GM21723 (cell line): Measurements from ENCODE around the gene EVC.
"Not testable (repeated sequence)": the region's sequence is repeated elsewhere in the genome, so short reads cannot be mapped to it uniquely, and the experiment has no call there.

Experiments used
- ATAC-seq: cut with Tn5 transposase; IDR thresholded peaks from one replicate; pipeline ENCODE4 v1.9.1; 2021; ENCODE audit warnings: mild to moderate bottlenecking, moderate library complexity; ENCODE audit not compliant: unreplicated experiment

The EVC gene

DNA sequence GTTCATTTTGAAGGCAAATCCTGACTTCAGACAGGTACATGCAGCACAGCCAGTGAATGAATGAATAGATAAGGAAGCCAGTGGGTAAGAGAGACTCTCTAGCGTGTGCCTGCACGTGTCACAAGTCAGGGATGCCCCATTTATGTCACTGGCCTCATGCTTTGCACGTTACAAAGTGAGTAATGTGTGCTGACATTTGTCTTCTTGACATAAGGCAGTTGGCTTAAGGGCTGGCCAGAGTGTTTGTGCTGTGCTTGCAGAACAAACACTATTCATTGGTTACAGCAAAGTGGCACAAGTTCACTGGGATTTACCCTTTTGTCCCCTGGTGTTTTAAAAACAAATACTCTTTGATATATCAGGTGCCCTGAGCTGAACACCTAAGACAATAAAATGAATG, 125.9 kb downstream of the EVC start:
- no peak for ATAC-seq

DNA sequence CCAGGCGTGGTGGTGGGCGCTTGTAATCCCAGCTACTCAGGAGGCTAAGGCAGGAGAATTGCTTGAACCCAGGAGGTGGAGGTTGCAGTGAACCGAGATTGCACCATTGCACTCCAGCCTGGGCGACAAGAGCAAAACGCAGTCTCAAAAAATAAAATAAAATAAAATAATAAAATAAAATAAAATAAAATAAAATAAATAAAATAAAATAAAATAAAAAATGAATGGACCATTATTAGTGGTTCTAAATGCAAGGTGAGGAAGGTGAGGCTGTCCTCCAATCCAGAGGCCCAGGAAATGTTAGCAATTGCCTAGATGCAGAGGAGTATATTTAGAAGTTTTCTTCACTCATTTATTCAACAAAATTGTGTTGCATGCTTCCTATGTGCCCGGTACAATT, 126.5 kb downstream of the EVC start:
- ATAC-seq: not testable (repeated sequence)

GRCh38 chr4:5839332-5839731, 128.3 kb downstream of the EVC start:
- ATAC-seq: no peak

DNA sequence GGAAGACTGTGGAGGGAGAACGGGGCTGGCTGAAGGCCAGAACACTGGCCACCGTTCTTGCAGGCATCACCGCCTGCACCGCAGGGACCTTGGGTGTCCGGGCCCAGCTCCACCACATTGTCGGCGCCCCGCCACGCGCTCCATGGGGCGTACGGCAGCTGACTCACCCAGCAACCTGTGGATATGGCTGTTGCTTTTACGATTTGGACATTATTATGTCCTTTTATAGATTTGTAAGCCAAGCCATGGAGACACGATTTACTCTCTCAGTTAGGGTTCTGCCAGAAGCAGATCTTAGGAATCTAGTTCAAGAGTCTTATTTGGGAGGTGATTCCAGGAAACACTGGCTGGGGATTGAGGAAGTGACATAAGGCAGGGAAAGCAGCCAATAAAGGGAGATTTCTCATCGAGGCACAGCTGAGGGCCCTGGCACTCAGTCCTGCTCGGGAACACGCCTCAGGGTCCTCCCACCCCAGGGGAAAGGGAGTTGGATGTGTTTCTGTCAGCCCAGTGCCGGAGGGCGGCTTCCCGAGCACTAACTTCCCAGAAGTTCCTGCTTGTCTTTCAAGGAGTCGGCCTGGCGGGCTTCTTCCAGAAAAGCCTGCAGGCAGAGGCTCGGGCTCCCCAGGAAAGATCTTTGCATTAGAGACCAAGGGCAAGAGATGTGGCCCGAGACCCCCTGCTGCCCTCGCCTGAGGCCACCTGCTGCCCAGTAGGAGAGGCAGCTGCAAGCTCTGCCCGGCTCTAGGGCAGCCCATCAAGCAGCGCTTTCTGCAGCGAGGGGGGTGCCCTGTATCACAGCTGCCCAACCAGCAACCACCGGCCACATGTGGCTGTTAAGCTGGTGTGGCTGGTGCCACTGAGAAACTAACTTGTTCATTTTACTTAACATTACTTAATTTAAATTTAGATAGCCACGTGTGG, 129.0 kb downstream of the EVC start:
- ATAC-seq: no peak

DNA sequence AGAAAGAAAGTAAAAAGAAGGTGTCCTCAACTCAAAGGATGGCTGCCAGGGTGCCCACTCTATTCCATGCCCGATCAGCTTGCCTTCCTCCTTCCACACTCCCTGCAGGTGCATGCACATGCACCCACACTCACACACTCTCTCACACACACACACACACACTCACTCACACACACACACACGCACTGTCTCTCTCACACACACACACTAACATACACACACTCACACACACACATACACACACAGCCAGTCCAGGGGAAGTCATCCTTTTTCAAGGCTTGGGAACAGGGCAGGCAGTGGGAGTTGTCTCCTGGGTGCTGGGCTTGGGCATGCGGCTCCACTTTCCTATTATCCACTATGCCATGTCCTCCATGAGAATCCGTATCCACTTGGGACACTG, 131.5 kb downstream of the EVC start:
- ATAC-seq: no peak

DNA sequence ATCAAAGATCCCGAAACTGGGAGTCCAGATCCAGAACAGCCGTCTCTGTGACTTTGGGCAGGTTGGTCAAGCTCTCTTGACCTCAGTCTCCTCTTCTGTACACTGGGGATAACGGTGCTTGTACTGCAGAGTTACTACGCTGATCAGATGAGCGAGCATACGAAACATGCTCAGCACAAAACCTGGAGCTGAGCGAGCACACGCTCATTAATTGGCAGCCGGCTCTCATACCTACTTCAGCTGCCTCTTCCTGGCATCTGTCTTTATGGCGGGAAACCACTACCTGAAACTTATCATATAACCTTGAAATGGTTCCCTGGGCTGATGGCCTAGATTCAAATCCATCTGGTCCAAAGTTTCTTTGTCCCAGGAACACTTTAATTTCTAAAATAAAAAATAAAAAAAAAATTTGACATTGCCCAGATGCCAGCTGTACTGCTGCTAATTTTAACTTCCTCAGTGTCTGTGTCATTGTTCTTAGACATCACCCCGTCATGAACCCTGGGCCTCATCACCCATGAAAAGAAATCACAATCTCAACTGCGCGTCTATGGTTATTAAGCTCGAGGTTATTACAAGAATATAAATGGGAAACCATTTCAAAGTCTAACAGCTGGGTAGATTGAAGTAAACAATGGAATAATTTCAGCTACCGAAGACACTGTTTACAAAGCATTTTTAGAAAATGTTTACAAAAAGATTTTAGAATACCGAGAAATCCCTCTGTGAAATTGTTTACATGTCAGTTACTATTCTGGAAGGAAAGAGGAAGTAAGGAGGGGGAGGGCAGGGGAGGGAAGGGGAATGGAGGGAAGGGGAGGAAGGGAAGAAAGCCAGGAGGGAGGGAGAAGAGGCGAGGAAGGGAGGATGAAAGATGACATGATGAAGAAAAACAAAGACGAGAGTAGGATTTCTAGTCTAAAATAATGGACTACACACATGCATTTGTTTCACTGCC, 132.9 kb downstream of the EVC start:
- no peak for ATAC-seq

DNA sequence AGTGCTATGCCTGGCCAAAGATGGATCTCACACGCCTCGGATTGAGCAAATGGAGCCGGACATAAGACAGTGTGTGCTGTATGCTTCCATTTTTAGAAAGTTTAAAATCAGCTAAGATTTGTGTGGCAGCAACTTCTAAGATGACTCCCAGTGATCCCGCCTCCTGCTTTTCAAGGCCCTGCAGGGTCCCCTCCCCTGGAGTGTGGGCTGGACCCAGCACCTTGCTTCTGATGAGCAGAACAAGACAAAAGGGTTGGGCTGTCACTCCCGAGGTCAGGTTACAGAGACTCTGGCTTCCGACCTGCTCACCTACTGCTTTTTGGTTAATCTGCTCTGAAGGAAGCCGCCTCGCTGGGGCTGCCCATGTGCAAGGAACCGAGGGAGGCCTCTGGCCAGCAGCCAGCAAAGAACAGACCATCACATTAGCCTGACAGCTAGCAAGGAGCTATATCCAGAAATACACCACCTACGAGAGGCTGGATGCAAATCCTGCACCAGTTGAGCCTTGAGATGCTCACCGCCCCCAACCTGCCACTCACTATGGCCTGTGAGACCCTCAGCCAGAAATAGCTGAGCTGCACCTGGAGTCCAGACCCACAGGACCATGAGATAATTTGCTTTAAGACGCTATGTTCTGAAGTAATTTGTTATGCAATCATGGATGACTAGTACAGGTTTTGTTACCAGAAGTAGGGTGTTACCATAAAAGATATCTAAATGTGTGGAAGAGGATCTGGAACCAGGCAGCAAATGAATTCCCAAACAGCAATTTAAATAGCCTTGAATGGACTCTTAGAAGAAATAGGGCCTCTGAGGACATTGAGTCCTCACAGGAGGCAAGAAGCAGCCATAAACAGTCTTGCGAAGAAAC, 134.3 kb downstream of the EVC start:
- ATAC-seq: no peak

DNA sequence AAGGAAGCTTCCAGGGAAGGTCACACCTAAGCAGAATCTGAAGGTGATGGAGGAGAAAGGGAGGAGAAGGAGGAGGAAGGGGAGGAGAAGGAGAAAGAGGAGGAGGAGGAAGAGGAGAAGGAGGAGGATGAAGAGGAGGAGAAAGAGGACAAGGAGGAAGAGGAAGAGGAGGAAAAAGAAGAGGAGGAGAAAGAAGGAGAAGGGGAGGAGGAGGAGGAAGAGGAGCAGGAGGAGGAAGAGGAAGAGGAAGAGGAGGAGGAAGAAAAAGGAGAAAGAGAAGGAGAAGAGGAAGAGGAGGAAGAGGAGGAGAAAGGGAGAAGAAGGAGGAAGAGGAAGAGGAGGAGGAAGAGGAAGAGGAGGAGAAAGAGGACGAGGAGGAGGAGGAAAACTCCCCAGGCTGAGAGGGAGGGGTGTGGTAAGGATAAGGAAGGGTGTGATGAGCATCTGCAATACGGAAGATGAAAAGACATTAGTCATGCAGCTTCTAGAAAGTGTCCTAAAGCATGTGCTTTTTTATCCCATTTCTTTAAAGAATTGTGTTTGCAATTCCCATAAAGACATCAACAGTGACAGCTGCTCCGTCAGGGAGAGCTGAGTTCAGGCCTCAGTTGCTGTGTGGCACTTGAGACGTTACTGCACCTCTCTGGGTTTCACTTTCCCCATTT, 140.8 kb downstream of the EVC start:
- ATAC-seq: no peak

DNA sequence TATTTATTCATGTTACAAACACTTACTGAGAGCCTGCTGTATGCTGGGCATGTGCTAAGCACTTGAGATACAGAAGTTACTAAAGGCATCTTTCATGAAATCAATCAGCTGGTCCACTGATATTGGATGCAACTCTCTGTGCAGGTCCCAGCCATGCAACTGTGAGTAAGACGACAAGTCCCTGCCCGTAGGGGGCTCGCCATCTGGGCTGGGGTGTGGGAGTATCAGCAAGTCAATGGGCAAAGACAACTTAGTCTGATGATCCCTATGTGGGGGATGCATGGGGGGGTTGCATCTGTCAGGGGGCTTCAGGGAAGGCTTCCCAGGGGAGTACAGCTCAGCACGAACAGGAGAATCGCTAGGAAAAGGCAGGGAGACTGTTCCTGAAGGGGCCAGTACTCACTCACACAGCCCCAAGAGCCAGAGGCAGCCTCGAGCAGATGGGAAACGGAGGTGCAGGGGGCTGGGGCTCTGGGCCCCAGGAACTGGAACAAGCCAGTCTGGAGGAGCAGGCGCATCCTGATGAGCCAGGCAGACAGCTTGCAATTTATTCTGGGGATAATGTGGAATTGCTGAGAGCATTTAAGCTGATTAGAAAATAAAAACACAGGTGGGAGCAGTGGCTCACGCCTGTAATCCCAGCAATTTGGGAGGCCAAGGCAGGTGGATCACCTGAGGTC, 141.7 kb downstream of the EVC start:
- no peak for ATAC-seq

DNA sequence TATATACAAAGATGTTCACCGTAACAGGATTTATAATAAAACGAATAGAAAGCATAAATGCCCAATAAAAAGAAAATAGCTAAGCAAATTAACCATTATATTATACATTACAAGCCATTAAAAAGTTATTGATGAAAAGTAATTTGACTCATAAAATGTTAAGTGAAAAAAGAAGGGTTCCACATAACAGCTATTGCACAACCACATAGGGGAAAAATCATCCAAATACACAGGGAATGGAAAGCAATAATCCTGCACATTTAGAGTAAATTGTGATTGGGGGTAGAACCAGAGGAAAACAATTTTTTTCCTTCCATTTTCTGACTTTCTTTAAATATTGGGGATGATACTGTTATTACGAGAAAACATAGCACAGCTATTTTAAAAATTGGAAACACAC, 143.9 kb downstream of the EVC start:
- no peak for ATAC-seq

GRCh38 chr4:5856362-5856761, 145.4 kb downstream of the EVC start:
- ATAC-seq: not testable (repeated sequence)

- ATAC-seq: no peak
Observed at GRCh38 chr4:5857199-5857598, 146.2 kb downstream of the EVC start.

DNA sequence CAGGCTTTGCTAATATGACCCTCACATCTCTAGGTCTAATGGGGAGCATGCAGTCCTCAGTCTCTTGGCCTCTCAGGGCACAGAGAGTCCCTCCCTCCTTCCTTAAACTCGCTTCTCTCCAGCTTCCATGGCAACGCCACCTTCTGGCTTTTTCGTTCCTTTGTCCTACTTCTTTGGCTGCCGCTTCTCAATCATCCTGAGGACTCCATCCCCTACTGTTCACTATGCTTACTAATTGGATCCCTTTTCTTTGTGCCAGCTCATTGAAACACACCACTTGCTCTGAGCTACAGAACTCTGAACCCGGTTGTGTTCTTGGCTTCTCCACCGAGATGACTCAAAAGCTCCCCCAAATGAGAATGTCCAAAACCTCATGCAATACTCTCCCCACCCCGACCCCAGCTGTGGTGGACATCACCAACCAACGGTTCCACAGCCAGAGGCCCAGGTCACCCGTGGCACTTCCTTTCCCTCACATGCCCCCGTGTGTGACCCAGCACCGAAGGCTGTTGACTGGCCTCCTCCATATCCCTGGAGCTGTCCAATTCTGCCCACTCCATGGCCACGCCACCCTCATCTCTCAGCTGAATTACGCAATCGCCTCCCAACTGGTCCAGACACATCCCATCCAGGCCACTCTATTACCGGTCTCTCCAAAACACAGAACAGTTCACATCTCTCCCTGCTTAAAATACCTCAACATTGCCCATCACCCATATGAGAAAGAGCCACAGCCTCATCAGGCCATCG, 147.2 kb downstream of the EVC start:
- no peak for ATAC-seq

DNA sequence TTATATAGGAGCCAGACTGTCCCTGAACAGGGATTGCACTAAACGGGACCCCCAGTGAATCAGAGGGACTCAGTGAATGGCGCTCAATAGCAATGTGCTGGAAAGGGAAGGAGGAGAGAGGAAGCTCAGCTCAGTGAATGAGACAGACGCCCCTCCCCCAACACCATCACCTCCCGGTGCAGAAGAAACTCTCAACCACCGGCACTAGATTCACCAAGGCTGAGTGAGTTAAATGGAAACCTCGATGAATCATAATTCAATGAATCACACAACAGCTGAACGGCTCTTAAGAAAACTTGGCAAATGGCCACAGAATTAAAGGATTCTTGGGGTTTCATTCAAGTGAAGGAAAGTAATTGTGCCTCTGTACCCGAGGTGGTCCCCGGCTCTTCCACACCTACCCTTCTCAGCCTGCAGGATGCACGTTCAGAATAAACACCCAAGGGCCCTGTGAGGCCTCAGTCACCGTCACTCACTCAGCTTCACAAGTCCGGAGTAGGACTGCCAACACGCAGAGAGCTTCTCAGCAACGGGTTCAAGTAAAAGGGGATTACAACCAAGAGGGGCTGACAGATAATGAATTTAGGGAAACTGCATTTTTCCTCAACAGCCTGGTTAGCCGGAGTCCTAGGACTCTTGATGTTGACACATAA, 152.6 kb downstream of the EVC start:
- no peak for ATAC-seq
